Fibroblast of villous mesenchyme (primary cell): ENCODE measurements around the gene PABPN1. TPM values are rescaled to one million over a fixed set of nuclear protein-coding genes. Genes with fewer than 3 reads are reported as not detected.

Source experiments
- DNase-seq: peaks from one replicate; pipeline ENCODE4 v3.0.0-alpha.2; 2010; ENCODE audit warnings: low read depth
- H3K4me3 ChIP-seq: 2 replicates; pipeline ENCODE4 v1.5.1; 2011; ENCODE audit warnings: low read depth, mild to moderate bottlenecking, low read length
- total RNA-seq: library from RNA; depleted of rRNA; stranded (reverse); fragments of >200 nt; gene quantifications from 2 replicates; pipeline ENCODE4 v1.2.3, GENCODE V29; 2012
- TF ChIP-seq, protein P1 (sequence below): IDR thresholded peaks from 2 replicates; pipeline ENCODE4 v1.5.1; 2012; ENCODE audit warnings: low read depth, mild to moderate bottlenecking, low read length; ENCODE audit not compliant: insufficient read depth

The PABPN1 gene
- total RNA-seq, 1 donor, result 75.1 TPM

DNA sequence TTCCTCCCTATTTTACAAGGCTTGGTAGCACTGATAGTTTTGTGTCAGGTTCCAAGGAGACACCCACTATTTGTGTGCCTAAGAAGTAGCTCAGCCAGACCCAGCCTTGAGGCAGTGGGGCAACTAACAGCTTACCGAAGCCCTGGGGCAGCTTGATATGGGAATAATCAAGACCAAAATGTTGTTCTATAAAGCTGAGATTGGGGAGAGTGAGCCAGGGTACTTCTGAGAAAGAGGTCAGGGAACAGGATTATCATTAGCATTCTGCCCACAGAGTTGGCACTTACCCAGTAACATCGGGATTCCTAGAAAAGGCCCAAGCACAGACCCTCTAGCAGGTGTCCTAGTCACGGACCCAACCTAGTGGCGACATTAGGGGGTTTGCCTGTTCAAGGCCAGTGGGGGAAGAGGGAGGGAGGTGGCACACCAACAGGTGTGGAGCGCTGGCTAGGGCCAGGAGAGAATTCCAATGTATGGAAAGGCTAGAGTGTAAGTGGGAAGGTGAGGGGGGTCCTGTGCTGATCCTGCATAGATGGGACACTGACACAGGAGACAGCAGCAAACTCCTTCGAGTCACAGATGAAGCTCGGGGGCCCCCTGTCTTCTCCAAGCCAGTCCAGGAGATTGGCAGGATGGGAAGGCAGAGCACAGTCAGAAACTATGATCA lies 23.5 kb upstream of the PABPN1 start:
- DNase-seq, result no peak
- TF ChIP-seq, protein P1, sequence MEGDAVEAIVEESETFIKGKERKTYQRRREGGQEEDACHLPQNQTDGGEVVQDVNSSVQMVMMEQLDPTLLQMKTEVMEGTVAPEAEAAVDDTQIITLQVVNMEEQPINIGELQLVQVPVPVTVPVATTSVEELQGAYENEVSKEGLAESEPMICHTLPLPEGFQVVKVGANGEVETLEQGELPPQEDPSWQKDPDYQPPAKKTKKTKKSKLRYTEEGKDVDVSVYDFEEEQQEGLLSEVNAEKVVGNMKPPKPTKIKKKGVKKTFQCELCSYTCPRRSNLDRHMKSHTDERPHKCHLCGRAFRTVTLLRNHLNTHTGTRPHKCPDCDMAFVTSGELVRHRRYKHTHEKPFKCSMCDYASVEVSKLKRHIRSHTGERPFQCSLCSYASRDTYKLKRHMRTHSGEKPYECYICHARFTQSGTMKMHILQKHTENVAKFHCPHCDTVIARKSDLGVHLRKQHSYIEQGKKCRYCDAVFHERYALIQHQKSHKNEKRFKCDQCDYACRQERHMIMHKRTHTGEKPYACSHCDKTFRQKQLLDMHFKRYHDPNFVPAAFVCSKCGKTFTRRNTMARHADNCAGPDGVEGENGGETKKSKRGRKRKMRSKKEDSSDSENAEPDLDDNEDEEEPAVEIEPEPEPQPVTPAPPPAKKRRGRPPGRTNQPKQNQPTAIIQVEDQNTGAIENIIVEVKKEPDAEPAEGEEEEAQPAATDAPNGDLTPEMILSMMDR, result no peak
- no peak overlapping the region for H3K4me3 ChIP-seq

DNA sequence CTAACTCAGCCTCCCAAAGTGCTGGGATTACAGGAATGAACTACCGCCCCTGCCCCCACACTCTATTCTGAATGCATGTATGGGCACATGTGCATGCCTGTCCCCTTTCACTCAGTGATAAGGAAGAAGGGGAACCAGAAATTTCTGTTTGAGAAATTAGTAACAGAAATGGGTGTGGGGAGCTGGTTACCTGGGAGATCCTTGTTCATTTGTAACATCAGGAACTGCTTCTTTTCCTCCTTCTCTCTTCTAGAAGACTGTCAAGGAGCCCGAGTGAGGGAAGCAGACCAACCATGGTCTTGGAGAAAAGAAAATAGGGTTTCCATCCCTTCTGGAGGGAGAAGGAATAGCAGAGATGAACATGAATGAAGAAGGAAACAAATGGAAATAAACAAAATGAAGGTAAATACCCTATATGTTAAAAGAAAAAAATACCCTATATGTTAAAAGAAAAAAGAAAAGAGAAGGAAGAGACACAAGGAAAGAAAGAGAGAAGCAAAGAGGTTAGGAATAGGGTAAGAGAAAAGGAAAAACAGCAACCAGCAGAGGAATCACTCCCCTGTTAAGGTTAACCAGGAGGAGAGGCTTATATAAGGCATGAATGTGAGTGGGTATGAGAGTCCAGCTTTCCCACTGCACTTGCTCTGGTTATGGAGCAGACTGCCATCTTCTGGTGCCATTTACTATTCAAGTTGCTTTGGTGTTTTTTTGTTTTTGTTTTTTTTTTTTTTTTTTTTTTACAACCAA lies 21.9 kb upstream of the PABPN1 start:
- no peak overlapping the region for H3K4me3 ChIP-seq
- TF ChIP-seq, protein P1, result peak; percentile 29
- DNase-seq, result peak; percentile 66

DNA sequence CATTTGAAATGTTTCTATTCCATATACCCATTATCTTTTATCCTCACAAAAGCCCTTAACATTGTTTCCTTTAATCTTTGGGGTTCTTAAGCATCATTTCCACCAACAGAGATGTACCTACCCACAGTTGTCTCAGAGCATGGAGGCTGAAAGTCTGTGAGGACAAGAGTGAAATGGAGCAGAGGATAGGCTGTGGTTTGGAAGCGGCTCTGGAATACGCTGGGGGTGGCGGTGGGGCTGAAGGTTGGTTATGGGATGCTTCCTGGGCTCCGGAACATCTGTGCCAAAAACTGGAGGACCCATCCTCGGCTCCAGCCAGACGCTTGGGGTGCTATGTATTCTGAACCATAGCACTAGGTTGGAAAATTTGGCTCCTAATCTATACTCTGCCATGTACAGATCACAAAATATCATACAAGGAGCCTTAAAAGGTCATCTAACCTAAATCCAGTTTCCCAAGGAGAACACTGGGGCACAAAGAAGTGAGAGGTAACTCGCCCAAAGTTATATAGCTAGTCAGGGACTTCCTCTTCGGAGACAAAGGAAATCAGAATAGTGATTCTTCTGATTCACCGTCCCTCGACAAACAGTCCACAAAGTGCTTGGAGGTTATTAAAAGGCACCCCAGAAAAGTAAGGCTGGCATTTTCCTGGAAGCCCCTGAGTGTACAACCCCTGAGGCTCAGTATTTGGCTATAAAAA lies 21.1 kb upstream of the PABPN1 start:
- DNase-seq, result peak; percentile 3
- peak overlapping the region; percentile 77 for H3K4me3 ChIP-seq
- TF ChIP-seq, protein P1, result no peak

DNA sequence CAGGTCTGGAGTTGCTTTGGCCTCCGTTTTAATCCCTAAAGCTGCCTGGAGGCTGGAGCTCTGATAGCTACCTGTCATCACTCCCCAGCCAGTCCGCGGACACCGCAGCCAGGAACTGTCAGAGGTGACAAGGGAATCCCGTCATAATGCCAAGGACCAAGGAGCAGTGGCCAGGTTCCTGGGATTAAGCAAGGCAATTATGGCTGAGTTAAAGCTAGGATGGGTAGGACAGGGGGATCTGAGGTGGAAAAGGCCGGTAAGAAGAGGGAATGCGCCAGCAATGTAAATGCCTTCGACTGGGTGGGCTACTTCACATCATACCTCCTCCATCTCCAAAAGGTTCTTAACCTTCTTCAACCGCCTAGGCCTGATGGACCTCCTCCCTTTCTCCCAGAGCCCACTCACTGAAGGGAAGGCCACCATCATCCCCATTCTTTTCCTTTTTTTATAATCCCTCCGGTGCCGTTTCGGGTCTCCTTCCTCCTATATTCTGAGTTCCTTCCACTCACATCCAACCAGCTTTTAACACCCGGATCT lies 20.5 kb upstream of the PABPN1 start:
- TF ChIP-seq, protein P1, result no peak
- peak overlapping the region; percentile 77 for H3K4me3 ChIP-seq
- DNase-seq, result peak; percentile 30

DNA sequence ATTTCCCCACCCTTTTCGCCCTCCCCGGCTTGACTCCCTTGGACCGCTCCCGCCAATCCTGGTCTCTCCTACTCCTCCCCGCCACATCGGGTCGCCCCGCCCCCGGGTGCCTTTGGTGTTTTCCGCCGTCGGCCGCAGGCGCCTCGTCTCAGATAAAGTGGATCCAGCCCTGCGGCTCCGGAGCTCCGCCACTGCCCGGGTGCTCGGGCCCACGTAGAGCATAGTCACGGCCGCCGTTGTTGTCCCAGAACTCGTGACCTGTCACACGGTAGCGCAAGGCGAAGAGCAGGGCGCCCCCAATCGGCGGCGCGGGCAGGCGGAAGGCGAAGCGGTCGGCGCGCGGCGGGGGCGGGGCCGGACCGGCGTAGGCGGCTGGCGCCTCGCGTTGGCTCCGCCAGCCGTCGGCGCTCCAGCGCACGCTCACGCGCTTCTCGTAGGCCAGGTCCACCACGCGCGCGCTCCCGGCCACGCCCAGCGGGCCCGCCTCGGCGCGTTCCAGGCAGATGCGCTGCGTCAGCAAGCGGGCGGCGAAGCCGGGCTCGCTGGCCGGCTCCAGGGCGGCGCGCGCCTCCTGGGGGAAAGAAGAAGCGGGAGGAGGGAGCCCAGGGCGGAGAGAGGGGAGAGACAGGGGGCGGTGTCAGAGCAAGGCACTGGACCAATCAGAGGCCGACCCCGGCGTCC lies 19.8 kb upstream of the PABPN1 start:
- TF ChIP-seq, protein P1, result peak; percentile 47
- peak overlapping the region; percentile 77 for H3K4me3 ChIP-seq
- peak; percentile 99 for DNase-seq

DNA sequence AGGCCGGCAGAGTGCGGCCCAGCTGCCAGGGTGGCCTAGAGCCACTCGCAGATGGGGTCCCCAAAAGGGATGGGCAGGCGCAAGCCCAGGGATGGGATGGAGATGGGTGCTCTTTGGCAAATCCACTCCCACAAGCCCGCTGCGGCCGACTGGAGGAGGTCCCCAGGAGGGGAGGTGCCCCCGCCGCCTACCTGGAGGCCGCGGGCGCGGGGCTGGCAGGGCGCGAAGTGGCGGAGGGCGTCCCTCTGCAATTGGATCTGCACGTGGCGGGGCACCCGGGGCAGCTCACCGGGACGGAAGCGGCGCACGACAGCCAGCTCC lies 19.3 kb upstream of the PABPN1 start:
- peak overlapping the region; percentile 72 for H3K4me3 ChIP-seq
- DNase-seq, result no peak
- TF ChIP-seq, protein P1, result no peak
